GM12878 (cell line): ENCODE measurements around the gene PRKCZ. TPM values are rescaled to one million over a fixed set of nuclear protein-coding genes. Genes with fewer than 3 reads are reported as not detected.

Source experiments
- ATAC-seq: fragments of 200-7000 bp; cut with Tn5 transposase; 3 replicates; pipeline ENCODE4 v1.9.1; 2020; ENCODE audit warnings: mild to moderate bottlenecking, moderate library complexity
- BruUV-seq: library from RNA; stranded (reverse); fragments of 400-500 nt; replicated peaks from 2 replicates; lab custom pipeline; 2021; lab: Mats Ljungman, UMichigan
- CTCF ChIA-PET: fragments of 300-600 bp; sonication (Branson Sonifier 250); formaldehyde crosslinking; extraction: SDS; loops from one replicate; lab custom pipeline; 2021; ENCODE audit warnings: inconsistent platforms; lab: Yijun Ruan, JAX
- POLR2A ChIA-PET: fragments of 350-600 bp; formaldehyde crosslinking; extraction: SDS; loops from one replicate; lab custom pipeline; 2021; ENCODE audit warnings: inconsistent platforms; lab: Charles Lee
- RAD21 ChIA-PET: fragments of 300-600 bp; sonication (Branson Sonifier 250); formaldehyde crosslinking; loops from one replicate; lab custom pipeline; 2023; ENCODE audit warnings: antibody characterized with exemption; ENCODE audit not compliant: unreplicated experiment; lab: Charles Lee
- SMC1A ChIA-PET: fragments of 300-600 bp; sonication (Branson Sonifier 250); formaldehyde crosslinking; loops from one replicate; lab custom pipeline; 2023; ENCODE audit not compliant: unreplicated experiment, uncharacterized antibody; lab: Charles Lee
- DNase-seq: peaks from one replicate; pipeline ENCODE4 v3.0.0-alpha.2; 2011; ENCODE audit warnings: low read depth, low spot score
- FAIRE-seq: peaks from 3 replicates; lab custom pipeline; 2011; peaks lifted over from hg19 to GRCh38; lab: Jason Lieb, UNC
- H2AFZ ChIP-seq: 2 replicates; pipeline ENCODE4 v1.6.0; 2011; ENCODE audit warnings: low read depth, low read length, control low read depth; ENCODE audit not compliant: control insufficient read depth
- H3K27ac ChIP-seq: 2 replicates; pipeline ENCODE4 v1.5.1; 2011; ENCODE audit warnings: control low read depth; ENCODE audit not compliant: control insufficient read depth, insufficient read depth
- H3K27me3 ChIP-seq, 2 experiments: replicated peaks in 1 of 2; 2 replicates each; pipeline versions ENCODE4 v1.6.0 to v1.6.1; 2011; ENCODE audit warnings: low read length in 1 of 2; ENCODE audit not compliant: control insufficient read depth in 2 of 2, insufficient read depth in 2 of 2
- H3K36me3 ChIP-seq, 2 experiments: 2 replicates each; pipeline ENCODE4 v1.5.1; 2011; ENCODE audit warnings: low read length in 1 of 2; ENCODE audit not compliant: control insufficient read depth in 2 of 2, insufficient read depth in 2 of 2
- H3K4me1 ChIP-seq: 2 replicates; pipeline ENCODE4 v1.6.1; 2011; ENCODE audit warnings: mild to moderate bottlenecking, low read length, moderate library complexity, mixed read lengths; ENCODE audit not compliant: control insufficient read depth, insufficient read depth
- H3K4me2 ChIP-seq: 2 replicates; pipeline ENCODE4 v1.6.0; 2011; ENCODE audit warnings: control low read depth; ENCODE audit not compliant: control insufficient read depth, insufficient read depth
- H3K4me3 ChIP-seq: fragments of 200-600 bp; sonication (generic); 2 replicates; pipeline ENCODE4 v1.5.1; 2016
- H3K79me2 ChIP-seq: 2 replicates; pipeline ENCODE4 v1.6.0; 2011; ENCODE audit warnings: low read length; ENCODE audit not compliant: control insufficient read depth, insufficient read depth
- H3K9ac ChIP-seq: 2 replicates; pipeline ENCODE4 v1.8.0; 2011; ENCODE audit warnings: low read length, control low read depth, mixed read lengths; ENCODE audit not compliant: control insufficient read depth, insufficient read depth
- H3K9me3 ChIP-seq: replicated peaks from 3 replicates; pipeline ENCODE4 v1.5.1; 2011; ENCODE audit warnings: mild to moderate bottlenecking, low read length; ENCODE audit not compliant: control insufficient read depth, insufficient read depth
- H4K20me1 ChIP-seq: 2 replicates; pipeline ENCODE4 v1.6.0; 2011; ENCODE audit not compliant: control insufficient read depth, insufficient read depth
- MAX ChIP-seq: IDR thresholded peaks from 2 replicates; pipeline ENCODE4 v1.6.1; 2012; ENCODE audit warnings: low read depth, low read length, improper control_type of control experiment
- MLLT1 ChIP-seq: fragments of 450-650 bp; IDR thresholded peaks from 2 replicates; pipeline ENCODE4 v1.6.1; 2016; ENCODE audit warnings: mild to moderate bottlenecking
- PAX8 ChIP-seq: fragments of 450-650 bp; IDR thresholded peaks from 2 replicates; pipeline ENCODE4 v1.6.1; 2017; ENCODE audit warnings: mild to moderate bottlenecking, moderate library complexity
- PKNOX1 ChIP-seq: fragments of 450-650 bp; IDR thresholded peaks from 2 replicates; pipeline ENCODE4 v1.6.1; 2016; ENCODE audit warnings: mild to moderate bottlenecking
- TARDBP ChIP-seq: IDR thresholded peaks from 2 replicates; pipeline ENCODE4 v1.6.1; 2016; ENCODE audit warnings: borderline replicate concordance
- ZNF274 ChIP-seq: IDR thresholded peaks from one replicate; pipeline ENCODE4 v1.8.0; 2011; ENCODE audit not compliant: insufficient read length, insufficient read depth
- WGBS: methylation state at CpG from one replicate; pipeline ENCODE4 v1.1.6; 2016; ENCODE audit warnings: low lambda C conversion rate; ENCODE audit not compliant: insufficient replicate concordance, insufficient coverage; ENCODE audit errors: missing lambda C conversion rate; 5-methylcytosine and 5-hydroxymethylcytosine counted together
- in situ Hi-C: fragments of 300-500 bp; cut with MboI; formaldehyde crosslinking; loops from 9 replicates; pipeline ENCODE4 v1.14.3; 2018; ENCODE audit warnings: mixed read lengths
- intact Hi-C: fragments of 100-400 bp; cut with micrococcal nuclease; formaldehyde crosslinking; loops from one replicate; pipeline ENCODE4 v1.14.2; 2022; ENCODE audit not compliant: unreplicated experiment
- polyA plus RNA-seq, 11 experiments: library from polyadenylated mRNA; depleted of rRNA in 4 of 11; unstranded in 6 of 11; stranded (reverse) in 5 of 11; fragments of >200 nt; fragmentation: Nextera tagmentation in 4 of 11; fragmentation: Illumina TruSeq in 1 of 11; extraction: Ambion mirVana in 4 of 11; extraction: Trizol in 1 of 11; gene quantifications; 1 replicate in 1 of 11; 2 replicates in 10 of 11; pipeline versions ENCODE4 v1.2.1 to v1.2.3, GENCODE V29; 2011 to 2016; ENCODE audit warnings: inconsistent platforms in 2 of 11, missing spikeins in 2 of 11, low read depth in 1 of 11
- total RNA-seq, 4 experiments: library from RNA; depleted of rRNA in 3 of 4; stranded (reverse); fragments of >200 nt in 3 of 4; fragmentation: Illumina TruSeq in 1 of 4; extraction: Trizol in 1 of 4; gene quantifications; 2 replicates each; pipeline versions ENCODE4 v1.2.1 to v1.2.3, GENCODE V29; 2013 to 2021

Gene PRKCZ
- total and polyA plus RNA-seq, 10 of the 15 experiments (the other 5 are each of a cell fraction or from before 2014, with no cell fraction given): 0.05 to 1.9 (median 0.64) TPM; not detected in 1

GRCh38 chr1:2231532-2232254 lies 181.5 kb downstream of the PRKCZ start:
- H3K27ac ChIP-seq: no peak overlapping the region
- peaks cover 69% of the 10 kb centered on the region for H3K79me2 ChIP-seq
- BruUV-seq: no TSS peak

More at GRCh38 chr1:2231532-2232254, 181.5 kb downstream of the PRKCZ start:
- H3K4me3 ChIP-seq: peak overlapping the region; percentile 82
- H3K9ac ChIP-seq: 0 out of 2 replicates have a peak overlapping the region, but pooled peaks have one; percentile 9
- peak overlapping the region; percentile 97 for H3K4me2 ChIP-seq
- ATAC-seq (no peak), DNase-seq (no peak), FAIRE-seq (no peak)
- WGBS: 72% methylated on average over 26 of the region's 26 CpGs
- no peak for TF ChIP-seq TARDBP
- TF ChIP-seq MAX: no peak
- TF ChIP-seq MLLT1: peak; percentile 86
- 0 out of 2 replicates have a peak, but pooled peaks have one; percentile 9 for TF ChIP-seq PKNOX1
- no peak for TF ChIP-seq ZNF274
- TF ChIP-seq PAX8: no peak
- H3K36me3 ChIP-seq: no peaks in the 10 kb centered on the region; a peak in 1 of 4 replicates
- ChIA-PET CTCF (interaction anchor here (1.4 kb wide), 1 partner anchor 57 kb away, joined by 3 read pairs; no protein-coding TSS in a partner anchor), RAD21 (interaction anchor here (1.2 to 1.5 kb wide), 2 partner anchors 69 to 84 kb away, joined by 3 to 5 read pairs; no protein-coding TSS in a partner anchor), SMC1A (no interaction called here), POLR2A (interaction anchor here (0.5 kb wide), 1 partner anchor 40 kb away, joined by 6 read pairs; no protein-coding TSS in a partner anchor)
- intact Hi-C loops (loop anchor here (10.0 kb wide), 1 partner anchor 63 kb away; no protein-coding TSS in a partner anchor), in situ Hi-C loops (no loop called here)
- H3K9me3 ChIP-seq: no peaks in the 10 kb centered on the region
- no peak overlapping the region for H2AFZ ChIP-seq
- no peaks in the 10 kb centered on the region for H3K27me3 ChIP-seq
- 0 out of 2 replicates have a peak, but pooled peaks cover 8% of the 10 kb centered on the region for H4K20me1 ChIP-seq
- H3K4me1 ChIP-seq: peaks cover 34% of the 10 kb centered on the region
